Smooth muscle cell of the coronary artery (primary cell): ENCODE data around the gene HIBADH. TPM values are rescaled to one million over a fixed set of nuclear protein-coding genes. Genes with fewer than 3 reads are reported as not detected.

Source experiments
- total RNA-seq: library from RNA; depleted of rRNA; stranded (reverse); fragments of >200 nt; gene quantifications from 2 replicates; pipeline ENCODE4 v1.2.3, GENCODE V29; 2014; ENCODE audit warnings: low replicate concordance

Gene HIBADH
- 50.2 and 73.6 TPM in 2 replicates for total RNA-seq

DNA sequence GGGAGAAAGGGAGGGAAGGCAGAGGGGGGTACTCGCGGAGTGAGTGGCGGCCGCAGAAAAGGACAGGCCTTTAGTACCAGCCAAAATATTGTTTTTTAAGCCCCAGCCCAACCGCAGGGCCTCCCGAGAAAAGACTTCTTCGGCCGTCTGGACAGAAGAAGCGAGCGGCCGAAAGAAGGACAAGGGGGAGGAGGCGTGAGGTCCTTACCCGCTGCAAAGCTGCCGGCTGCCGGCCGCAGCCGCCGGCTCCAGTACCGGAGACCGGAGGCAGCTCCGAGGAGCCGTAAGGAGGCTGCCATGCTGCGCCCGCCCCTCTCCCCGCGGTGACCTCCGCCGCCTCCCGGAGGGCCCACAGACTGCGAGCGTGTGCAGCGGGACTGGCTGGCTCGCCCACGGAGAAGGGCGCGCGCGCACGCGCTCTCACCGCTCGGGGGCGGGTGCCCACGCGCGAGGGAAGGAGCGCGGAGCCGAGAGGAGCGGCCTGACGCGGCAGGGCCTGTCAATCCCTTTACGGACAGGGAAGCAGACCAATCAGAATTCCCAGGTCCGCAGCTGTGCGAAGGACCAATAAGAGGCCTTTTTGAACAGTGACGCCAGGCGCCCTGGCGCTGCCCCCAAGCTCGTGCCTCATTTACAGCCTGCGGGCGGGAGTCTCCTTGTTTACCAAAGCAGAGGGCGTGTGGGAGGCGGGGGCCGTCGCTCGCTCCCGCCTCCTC, at the start of gene HIBADH:
Gene HIBADH, minus strand, starts transcription at position 394 of the 716 bp plus-strand sequence. Its CDS starts 95 bp downstream, at position 299.

Other genes starting within 250 kb of the HIBADH start
- 66.6 and 110 TPM in 2 replicates for gene TAX1BP1, start 77.3 kb upstream of the HIBADH start, total RNA-seq